Limb (tissue), 2 donors: ENCODE data around the gene FLNB.
A peak's percentile ranks its signal among the peaks of the same experiment; 100 is the strongest.

Source experiments
- DNase-seq, 2 donors: peaks; one replicate each; pipeline ENCODE4 v3.0.0-alpha.2; 2016; ENCODE audit errors: extremely low spot score in 2 of 2

The FLNB gene

DNA sequence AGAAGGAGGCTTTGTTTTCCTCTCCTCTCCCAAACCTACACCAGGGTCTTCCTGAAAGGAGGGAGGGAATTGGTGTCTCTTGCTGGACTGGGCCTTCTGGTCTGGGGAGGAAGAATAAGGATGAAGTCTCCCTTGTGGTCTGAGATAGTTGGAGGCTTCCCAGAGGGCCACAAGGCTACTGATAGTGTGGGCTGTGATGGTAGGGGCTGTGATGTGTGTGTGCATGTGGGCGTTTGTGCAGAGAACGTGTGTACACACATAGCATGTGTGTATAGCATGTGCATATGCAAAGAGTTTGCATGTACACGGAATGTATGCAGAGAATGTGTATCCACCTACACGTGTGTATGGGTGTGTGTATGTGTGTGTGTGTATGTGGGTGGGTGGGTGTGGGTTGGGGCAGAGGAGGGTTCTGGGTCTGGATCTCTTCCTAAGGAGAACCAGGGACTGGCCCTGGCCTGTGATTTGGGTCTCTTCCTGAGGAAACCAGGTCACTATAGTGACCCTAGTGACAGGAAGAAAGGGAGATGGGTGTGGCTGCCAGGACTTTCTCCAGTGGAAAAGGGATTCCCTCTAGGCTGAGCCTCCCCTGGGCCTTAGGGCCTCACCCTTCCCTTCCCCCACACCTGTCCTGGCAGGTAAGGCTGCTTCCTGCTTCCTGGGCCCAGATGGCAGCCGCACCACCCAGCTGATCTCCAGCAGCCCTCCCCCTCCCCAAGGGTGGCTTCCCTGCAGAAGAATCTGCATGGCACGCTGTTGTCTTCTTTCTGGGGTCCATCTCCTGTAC is 1.7 kb downstream of the FLNB start:
- DNase-seq, result no peak

- DNase-seq, result no peak
Observed at GRCh38 chr3:58010562-58010961, 2.3 kb downstream of the FLNB start.

GRCh38 chr3:58011580-58011979 is 3.4 kb downstream of the FLNB start:
- DNase-seq, result no peak

- DNase-seq, result no peak
Observed at GRCh38 chr3:58012302-58012701, 4.1 kb downstream of the FLNB start.

GRCh38 chr3:58013099-58013498 is 4.9 kb downstream of the FLNB start:
- no peak for DNase-seq

- peak in 1 of 2 donors; percentile 73 for DNase-seq
Observed at GRCh38 chr3:58013973-58014649, 5.9 kb downstream of the FLNB start.

DNA sequence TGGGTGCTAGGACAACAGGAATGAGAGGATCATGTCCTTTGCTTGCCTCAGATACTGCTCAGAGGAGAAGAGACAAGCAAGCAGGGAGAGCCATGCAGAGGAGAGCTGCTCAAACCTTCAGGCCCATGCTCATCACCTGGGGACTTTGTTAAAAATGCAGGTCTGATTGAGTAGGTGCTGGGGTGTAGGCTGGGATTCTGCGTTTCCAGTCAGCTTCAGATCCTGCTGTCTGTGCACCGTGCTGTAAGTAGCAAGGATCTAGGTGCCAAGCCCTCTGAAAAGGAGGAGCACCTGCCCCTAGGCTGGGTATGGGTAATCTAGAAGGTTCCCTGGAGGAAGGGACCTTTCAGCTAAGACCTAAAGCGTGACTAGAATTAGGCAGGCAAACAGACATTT is 7.3 kb downstream of the FLNB start:
- no peak for DNase-seq

DNA sequence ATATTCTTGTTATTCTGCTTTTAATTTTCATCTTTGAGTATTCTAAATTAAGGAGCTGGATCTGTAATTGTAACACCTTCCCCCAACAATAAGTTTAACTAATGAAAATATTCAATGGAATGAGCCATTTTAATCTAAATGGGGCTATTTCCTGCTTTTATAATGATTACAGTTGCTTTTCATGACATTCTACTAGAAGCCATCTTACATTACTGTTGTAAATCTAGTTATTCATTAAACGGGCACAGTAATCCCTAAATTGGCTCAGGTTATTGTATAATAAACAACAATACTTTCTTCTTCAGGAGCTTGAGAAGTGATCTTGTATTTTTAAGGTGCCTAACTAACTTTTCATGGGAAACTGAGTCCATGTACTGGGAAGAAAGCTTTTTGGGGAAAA is 8.5 kb downstream of the FLNB start:
- DNase-seq, result no peak

- no peak for DNase-seq
Observed at GRCh38 chr3:58018892-58019742, 10.9 kb downstream of the FLNB start.

DNA sequence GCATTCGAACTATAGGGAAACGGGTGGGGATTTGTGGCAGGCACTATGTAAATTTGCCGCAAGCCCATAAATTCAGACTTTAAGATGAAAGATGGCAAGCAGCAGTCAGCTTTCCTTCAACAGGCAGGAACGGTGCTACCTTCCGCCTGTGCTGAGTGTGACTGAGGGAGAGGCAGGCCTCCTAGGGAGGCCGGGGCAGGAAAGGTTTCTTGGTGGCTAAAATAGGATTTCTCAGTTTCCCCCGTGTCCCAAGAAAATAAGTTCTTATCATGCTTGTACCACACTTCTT is 12.5 kb downstream of the FLNB start:
- no peak for DNase-seq

- DNase-seq, result no peak
Observed at GRCh38 chr3:58021072-58021959, 13.1 kb downstream of the FLNB start.

DNA sequence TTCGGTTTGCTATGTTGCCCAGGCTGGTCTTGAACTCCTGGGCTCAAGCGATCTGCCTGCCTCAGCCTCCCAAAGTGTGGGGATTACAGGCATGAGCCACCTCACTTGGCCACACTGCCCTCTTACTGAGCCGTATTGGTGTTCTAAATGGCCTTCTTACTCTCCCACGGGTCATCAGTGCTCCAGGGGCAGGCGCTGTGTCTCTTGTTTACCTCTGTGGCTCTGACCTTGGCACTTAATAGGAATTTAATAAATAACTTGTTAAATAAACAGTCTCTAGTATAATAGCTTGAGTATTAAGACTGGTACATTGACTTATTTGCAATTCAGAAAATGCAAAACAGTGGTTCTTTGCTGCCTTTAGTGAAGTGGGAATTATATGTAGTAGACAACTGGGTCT is 13.7 kb downstream of the FLNB start:
- DNase-seq, result no peak

- DNase-seq, result no peak
Observed at GRCh38 chr3:58022490-58022889, 14.3 kb downstream of the FLNB start.

- no peak for DNase-seq
Observed at GRCh38 chr3:58023531-58023930, 15.3 kb downstream of the FLNB start.

GRCh38 chr3:58025406-58025805 is 17.2 kb downstream of the FLNB start:
- DNase-seq, result no peak

DNA sequence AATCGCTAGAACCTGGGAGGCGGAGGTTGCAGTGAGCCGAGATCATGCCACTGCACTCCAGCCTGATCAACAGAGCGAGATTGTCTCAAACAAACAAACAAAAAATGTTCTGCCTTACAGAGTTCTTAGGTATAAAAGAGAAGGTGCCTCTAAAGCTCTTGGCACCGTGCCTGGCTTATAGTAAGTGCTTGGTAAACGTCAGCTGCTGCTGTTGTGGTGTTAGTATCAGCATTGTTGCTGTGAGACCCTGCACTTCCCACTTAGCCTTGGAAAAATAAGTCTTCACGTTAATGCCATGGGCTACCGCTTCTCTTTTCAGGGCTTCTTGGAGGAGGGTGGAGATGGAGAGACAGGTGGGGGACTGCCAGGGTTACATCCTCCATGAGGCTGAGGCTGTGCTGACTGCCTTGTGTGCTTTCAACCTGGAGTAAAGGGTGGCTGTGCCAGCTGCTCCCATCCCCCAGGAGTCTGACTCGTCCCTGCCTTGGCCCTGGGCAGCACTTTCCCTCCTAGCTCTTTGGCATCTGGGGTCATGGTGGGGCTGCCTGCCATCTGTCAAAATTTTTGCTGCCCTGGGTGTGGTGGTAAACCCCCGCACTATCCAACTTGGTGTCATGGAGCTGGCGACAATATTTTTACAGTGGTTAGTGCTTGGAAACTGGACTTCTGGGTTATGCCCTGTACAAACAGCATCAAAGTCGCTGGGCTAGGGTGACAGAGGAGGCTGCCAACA is 17.8 kb downstream of the FLNB start:
- peak in 1 of 2 donors; percentile 48 for DNase-seq

DNA sequence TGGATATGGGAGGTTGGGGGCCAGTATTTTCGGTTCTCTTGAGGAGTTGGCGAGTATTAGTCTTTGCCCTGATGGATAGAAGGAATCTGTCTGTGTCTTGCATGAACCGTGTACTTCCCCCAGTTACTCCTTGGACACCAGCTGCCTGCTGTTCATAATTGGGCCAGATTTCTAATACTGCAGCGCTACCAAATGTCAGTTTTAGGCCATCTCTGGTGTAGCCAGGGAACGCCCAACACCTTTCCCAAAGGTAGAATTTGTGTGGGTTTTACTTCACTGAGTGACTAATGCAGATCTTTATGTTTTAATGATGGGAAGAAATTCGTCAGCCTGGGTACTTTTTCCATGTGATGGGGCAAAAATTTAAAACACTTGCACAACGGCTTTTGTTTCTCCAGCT is 18.4 kb downstream of the FLNB start:
- no peak for DNase-seq

DNA sequence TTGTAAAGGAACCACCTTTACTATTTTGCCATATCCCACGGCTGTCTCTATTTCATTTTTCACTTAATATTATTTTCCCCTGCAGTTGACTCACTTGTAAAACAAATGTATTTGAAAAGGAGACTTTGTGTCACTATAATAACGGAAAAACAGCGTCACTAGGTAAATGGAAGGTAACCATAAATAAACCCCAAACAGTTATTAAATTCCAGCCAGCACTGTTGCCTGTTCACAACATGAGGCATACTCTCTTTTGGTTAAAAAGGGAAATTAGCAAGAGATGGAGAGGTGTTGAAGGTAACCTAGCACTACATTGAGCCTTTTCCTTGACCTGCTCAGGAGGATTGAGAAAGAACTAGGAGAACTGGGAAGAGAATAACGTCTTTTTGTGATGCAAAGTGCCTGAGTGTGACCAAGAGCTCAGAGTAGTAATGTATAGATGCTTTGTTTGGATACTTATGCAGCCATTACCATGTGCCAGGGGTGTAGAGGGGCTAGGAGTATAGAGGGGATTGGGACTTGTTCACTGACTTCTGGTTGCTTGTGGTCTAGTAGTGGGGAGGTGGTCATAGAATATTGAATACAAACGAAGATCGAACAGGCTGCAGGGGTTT is 19.6 kb downstream of the FLNB start:
- no peak for DNase-seq

GRCh38 chr3:58028902-58029301 is 20.7 kb downstream of the FLNB start:
- no peak for DNase-seq

DNA sequence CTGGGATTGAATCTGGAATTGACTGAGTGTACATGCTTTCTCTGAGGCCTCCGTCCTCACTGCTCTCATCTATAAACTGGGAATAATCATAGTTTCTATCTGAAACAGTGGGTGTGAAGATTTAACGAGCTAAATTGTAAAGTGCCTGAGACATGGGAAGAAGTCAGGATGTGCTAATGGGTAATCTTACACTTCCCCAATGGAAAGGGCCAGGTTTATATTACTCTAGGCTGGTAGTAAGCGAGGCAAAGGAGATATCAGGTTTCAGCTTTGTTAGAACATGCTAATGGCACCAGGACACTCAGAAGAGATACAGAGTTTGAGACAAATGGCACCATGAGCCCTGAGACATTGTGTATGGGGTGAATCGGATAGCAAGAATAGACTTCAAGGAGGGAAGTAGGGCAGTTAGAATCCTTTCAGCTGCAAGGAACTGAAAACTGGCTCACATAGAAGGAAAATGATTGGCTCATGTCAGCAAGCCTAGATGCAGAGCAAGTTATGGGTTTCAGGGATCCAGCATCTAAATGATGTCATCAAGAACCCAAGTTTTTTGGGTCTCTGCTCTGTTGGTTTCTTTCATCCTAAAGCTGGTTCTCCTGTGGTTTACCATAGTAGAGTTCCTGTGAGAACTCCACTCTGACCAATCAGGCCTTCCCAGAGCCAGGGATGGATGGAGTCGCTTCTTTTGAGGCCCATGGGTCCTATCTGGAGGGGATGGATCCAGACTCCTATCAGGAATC is 21.8 kb downstream of the FLNB start:
- no peak for DNase-seq
